Testis (tissue), 2 donors: ENCODE measurements around the gene SEPHS2.

Source experiments
- POLR2A ChIP-seq: fragments of 450-650 bp; IDR thresholded peaks from one replicate; pipeline ENCODE4 v1.6.1; 2017; ENCODE audit warnings: antibody characterized with exemption, mild to moderate bottlenecking, moderate library complexity
- TF ChIP-seq, protein P1 (sequence below), 3 experiments: fragments of 450-650 bp in 2 of 3; fragments of 200-600 bp in 1 of 3; sonication (generic) in 1 of 3; IDR thresholded peaks; one replicate each; pipeline ENCODE4 v1.5.1; 2016 to 2019; ENCODE audit warnings: antibody characterized with exemption in 3 of 3, mild to moderate bottlenecking in 2 of 3, moderate library complexity in 1 of 3

DNA sequence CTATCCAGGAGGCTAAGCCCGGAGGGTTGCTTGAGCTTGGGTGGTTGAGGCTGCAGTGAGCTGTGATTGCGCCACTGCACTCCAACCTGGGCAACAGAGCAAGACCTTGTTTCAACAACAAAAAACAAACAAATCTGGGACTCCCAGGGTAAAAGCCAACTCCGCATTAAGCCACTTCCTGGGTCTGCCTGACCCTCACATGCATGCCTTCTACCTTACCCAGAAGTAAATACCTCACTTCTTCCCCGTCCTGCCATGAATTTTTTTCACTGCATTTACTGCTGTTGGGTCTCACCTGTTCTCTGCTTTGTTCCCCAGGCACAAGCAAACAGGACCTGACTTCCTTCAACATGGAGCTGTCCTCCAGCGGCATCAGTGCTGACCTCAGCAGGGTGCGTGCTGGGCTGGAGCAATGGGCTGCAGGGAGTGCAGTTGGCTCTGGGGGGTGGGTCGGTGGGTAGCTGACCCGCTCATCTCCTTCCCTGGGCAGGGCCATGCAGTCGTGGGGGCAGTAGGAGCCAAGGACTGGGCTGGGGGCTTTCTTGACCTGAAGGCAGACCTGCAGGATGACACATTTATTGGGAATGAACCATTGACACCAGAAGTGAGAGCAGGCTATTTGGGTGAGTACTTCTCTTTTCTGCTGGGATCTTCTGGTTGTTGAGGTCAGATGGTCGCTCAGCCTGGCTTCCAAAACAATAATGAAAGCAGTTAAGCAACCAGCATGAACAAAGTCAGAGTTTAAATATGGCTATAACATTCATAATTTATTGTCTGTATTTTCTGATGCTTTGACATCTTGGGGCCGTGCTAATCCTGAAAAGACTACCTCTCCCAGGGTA, 43.3 kb upstream of the SEPHS2 start:
- TF ChIP-seq, protein P1, sequence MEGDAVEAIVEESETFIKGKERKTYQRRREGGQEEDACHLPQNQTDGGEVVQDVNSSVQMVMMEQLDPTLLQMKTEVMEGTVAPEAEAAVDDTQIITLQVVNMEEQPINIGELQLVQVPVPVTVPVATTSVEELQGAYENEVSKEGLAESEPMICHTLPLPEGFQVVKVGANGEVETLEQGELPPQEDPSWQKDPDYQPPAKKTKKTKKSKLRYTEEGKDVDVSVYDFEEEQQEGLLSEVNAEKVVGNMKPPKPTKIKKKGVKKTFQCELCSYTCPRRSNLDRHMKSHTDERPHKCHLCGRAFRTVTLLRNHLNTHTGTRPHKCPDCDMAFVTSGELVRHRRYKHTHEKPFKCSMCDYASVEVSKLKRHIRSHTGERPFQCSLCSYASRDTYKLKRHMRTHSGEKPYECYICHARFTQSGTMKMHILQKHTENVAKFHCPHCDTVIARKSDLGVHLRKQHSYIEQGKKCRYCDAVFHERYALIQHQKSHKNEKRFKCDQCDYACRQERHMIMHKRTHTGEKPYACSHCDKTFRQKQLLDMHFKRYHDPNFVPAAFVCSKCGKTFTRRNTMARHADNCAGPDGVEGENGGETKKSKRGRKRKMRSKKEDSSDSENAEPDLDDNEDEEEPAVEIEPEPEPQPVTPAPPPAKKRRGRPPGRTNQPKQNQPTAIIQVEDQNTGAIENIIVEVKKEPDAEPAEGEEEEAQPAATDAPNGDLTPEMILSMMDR (IDR thresholded peaks at IDR 0.05): no peak
- TF ChIP-seq POLR2A: no peak
